Uterus (tissue), 4 donors: ENCODE data around the gene TACSTD2. TPM values are rescaled to one million over a fixed set of nuclear protein-coding genes. Genes with fewer than 3 reads are reported as not detected.
"Not testable (repeated sequence)": the region's sequence is repeated elsewhere in the genome, so short reads cannot be mapped to it uniquely, and the experiment has no call there.

Experiments
- DNase-seq, 2 donors: peaks; one replicate each; pipeline ENCODE4 v3.0.0-alpha.2; 2019 to 2020
- H3K27ac ChIP-seq, 2 donors: fragments of 200-600 bp; sonication (generic); 1 replicate in 1 of 2; 2 replicates in 1 of 2; pipeline ENCODE4 v1.5.1; 2016 to 2018
- H3K27me3 ChIP-seq, 2 donors: fragments of 200-600 bp; sonication (generic); one replicate each; pipeline ENCODE4 v1.5.1; 2018 to 2019; ENCODE audit warnings: control low read depth in 1 of 2
- H3K36me3 ChIP-seq, 2 donors: fragments of 200-600 bp; sonication (generic); one replicate each; pipeline ENCODE4 v1.5.1; 2019; ENCODE audit warnings: control low read depth in 1 of 2
- H3K4me1 ChIP-seq, 2 donors: fragments of 200-600 bp; sonication (generic); one replicate each; pipeline ENCODE4 v1.5.1; 2018 to 2019; ENCODE audit warnings: control low read depth in 1 of 2
- H3K4me3 ChIP-seq, 2 donors: fragments of 200-600 bp; sonication (generic); 1 replicate in 1 of 2; 2 replicates in 1 of 2; pipeline ENCODE4 v1.5.1; 2018 to 2019; ENCODE audit warnings: mild to moderate bottlenecking in 1 of 2
- H3K9me3 ChIP-seq, 2 donors: fragments of 200-600 bp; sonication (generic); one replicate each; pipeline ENCODE4 v1.5.1; 2019; ENCODE audit warnings: control low read depth in 1 of 2
- CTCF ChIP-seq, 4 experiments: fragments of 200-600 bp in 2 of 4; fragments of 450-650 bp in 2 of 4; sonication (generic) in 2 of 4; IDR thresholded peaks; one replicate each; pipeline ENCODE4 v1.5.1; 2016 to 2019; ENCODE audit warnings: antibody characterized with exemption in 4 of 4, mild to moderate bottlenecking in 2 of 4, moderate library complexity in 1 of 4
- POLR2A ChIP-seq, 2 donors: fragments of 450-650 bp; IDR thresholded peaks; one replicate each; pipeline ENCODE4 v1.6.1; 2016; ENCODE audit warnings: antibody characterized with exemption in 2 of 2, mild to moderate bottlenecking in 1 of 2, moderate library complexity in 1 of 2
- intact Hi-C: fragments of 100-400 bp; cut with DNase I; formaldehyde crosslinking; loops from one replicate; pipeline ENCODE4 v1.15.1; 2023; ENCODE audit warnings: low total_unique reads
- total RNA-seq, 4 donors: library from RNA; depleted of rRNA in 3 of 4; stranded (reverse); fragments of >200 nt in 3 of 4; gene quantifications; one replicate each; pipeline versions ENCODE4 v1.1.0 to v1.2.4, GENCODE V29; 2014 to 2023
- donor health status: DM: yes; HTN: yes; CAD: no.

Gene TACSTD2
- total RNA-seq, 4 donors from 2014 or later: 0.26 to 24.8 (median 0.73) TPM; not detected in 1

GRCh38 chr1:58568271-58568860, 8.7 kb downstream of the TACSTD2 start:
- Histone ChIP-seq H3K36me3 (no peaks in the 10 kb centered on the region), H3K4me1 (no peaks in the 10 kb centered on the region), H3K27me3 (no peaks in the 10 kb centered on the region), H3K27ac (no peak overlapping the region), H3K4me3 (no peak overlapping the region), H3K9me3 (no peaks in the 10 kb centered on the region)
- TF ChIP-seq POLR2A (IDR thresholded peaks at IDR 0.05) (no peak), CTCF (IDR thresholded peaks at IDR 0.05) (no peak)
- no peak for DNase-seq
- intact Hi-C loops: no loop called here

GRCh38 chr1:58566339-58566738, 10.7 kb downstream of the TACSTD2 start:
- H3K4me1 ChIP-seq: no peaks in the 10 kb centered on the region
- intact Hi-C loops: no loop called here
- TF ChIP-seq POLR2A (IDR thresholded peaks at IDR 0.05) (no peak), CTCF (IDR thresholded peaks at IDR 0.05) (no peak)
- H3K9me3 ChIP-seq: no peaks in the 10 kb centered on the region
- no peak for DNase-seq
- no peak overlapping the region for H3K4me3 ChIP-seq
- no peaks in the 10 kb centered on the region for H3K27me3 ChIP-seq
- H3K36me3 ChIP-seq: no peaks in the 10 kb centered on the region
- no peak overlapping the region for H3K27ac ChIP-seq

- H3K27ac ChIP-seq, H3K36me3 ChIP-seq, H3K4me3 ChIP-seq, H3K9me3 ChIP-seq, H3K4me1 ChIP-seq, H3K27me3 ChIP-seq, intact Hi-C loops, DNase-seq: not testable (repeated sequence)
These were observed 13.3 kb downstream of the TACSTD2 start for GRCh38 chr1:58563715-58564114.

GRCh38 chr1:58561633-58562032, 15.4 kb downstream of the TACSTD2 start:
- Histone ChIP-seq H3K9me3 (no peaks in the 10 kb centered on the region), H3K4me1 (no peaks in the 10 kb centered on the region), H3K4me3 (no peak overlapping the region), H3K36me3 (no peaks in the 10 kb centered on the region), H3K27ac (no peak overlapping the region), H3K27me3 (no peaks in the 10 kb centered on the region)
- TF ChIP-seq POLR2A (IDR thresholded peaks at IDR 0.05) (no peak), CTCF (IDR thresholded peaks at IDR 0.05) (no peak)
- no peak for DNase-seq
- intact Hi-C loops: no loop called here

- Histone ChIP-seq H3K4me3 (no peak overlapping the region), H3K27me3 (no peaks in the 10 kb centered on the region), H3K27ac (no peak overlapping the region), H3K4me1 (no peaks in the 10 kb centered on the region), H3K36me3 (no peaks in the 10 kb centered on the region), H3K9me3 (no peaks in the 10 kb centered on the region)
- TF ChIP-seq CTCF (IDR thresholded peaks at IDR 0.05): no peak
- no peak for TF ChIP-seq POLR2A (IDR thresholded peaks at IDR 0.05)
- intact Hi-C loops: no loop called here
- DNase-seq: no peak
These were observed 21.7 kb downstream of the TACSTD2 start for GRCh38 chr1:58555393-58555792.
